Ovary (tissue), 3 donors: ENCODE data around the gene SPAG16.
"Not testable (repeated sequence)": the region's sequence is repeated elsewhere in the genome, so short reads cannot be mapped to it uniquely, and the experiment has no call there.

Source experiments
- CTCF ChIP-seq, 3 donors: fragments of 450-650 bp in 2 of 3; fragments of 200-600 bp in 1 of 3; IDR thresholded peaks; one replicate each; pipeline versions ENCODE4 v1.5.1 to v1.8.0; 2016 to 2022; ENCODE audit warnings: antibody characterized with exemption in 3 of 3, mild to moderate bottlenecking in 1 of 3
- POLR2A ChIP-seq: fragments of 450-650 bp; IDR thresholded peaks from one replicate; pipeline ENCODE4 v1.6.1; 2017; ENCODE audit warnings: antibody characterized with exemption, mild to moderate bottlenecking, moderate library complexity
- donor health status: DM: no; HTN: no; CAD: no.

- not testable (repeated sequence) for TF ChIP-seq POLR2A; CTCF (IDR thresholded peaks at IDR 0.05)
Observed at GRCh38 chr2:213998976-213999375, 714.7 kb downstream of the SPAG16 start.
